SK-N-SH treated with all-trans-retinoic acid at 6 μM for 48 hours (cell line): ENCODE data around the gene HSBP1L1.

Experiments used
- CSDC2 ChIP-seq: fragments of 250-450 bp; sonication (Bioruptor Pico); IDR thresholded peaks from 2 replicates; pipeline ENCODE4 v1.5.0; 2020; ENCODE audit warnings: mild to moderate bottlenecking, moderate library complexity
- CSRNP3 ChIP-seq: fragments of 250-450 bp; sonication (Bioruptor Pico); IDR thresholded peaks from 2 replicates; pipeline ENCODE4 v1.5.1; 2021; ENCODE audit warnings: mild to moderate bottlenecking, moderate library complexity
- OSR1 ChIP-seq: fragments of 250-450 bp; sonication (Bioruptor Pico); IDR thresholded peaks from 2 replicates; pipeline ENCODE4 v1.8.0; 2022; ENCODE audit warnings: moderate library complexity, mild to moderate bottlenecking, inconsistent platforms
- PATZ1 ChIP-seq: fragments of 250-450 bp; sonication (Bioruptor Pico); IDR thresholded peaks from 2 replicates; pipeline ENCODE4 v1.8.0; 2020; ENCODE audit warnings: mild to moderate bottlenecking, moderate library complexity, borderline replicate concordance
- PPARA ChIP-seq: fragments of 250-450 bp; sonication (Bioruptor Pico); IDR thresholded peaks from 2 replicates; pipeline ENCODE4 v1.5.0; 2020; ENCODE audit warnings: mild to moderate bottlenecking, borderline replicate concordance
- RARB ChIP-seq: fragments of 250-450 bp; sonication (Bioruptor Pico); IDR thresholded peaks from 2 replicates; pipeline ENCODE4 v1.8.0; 2021; ENCODE audit warnings: mild to moderate bottlenecking, moderate library complexity
- SNAI2 ChIP-seq: fragments of 250-450 bp; sonication (Bioruptor Pico); IDR thresholded peaks from 2 replicates; pipeline ENCODE4 v1.5.0; 2020; ENCODE audit warnings: mild to moderate bottlenecking, moderate library complexity
- TOX ChIP-seq: fragments of 250-450 bp; sonication (Bioruptor Pico); IDR thresholded peaks from 2 replicates; pipeline ENCODE4 v1.8.0; 2021; ENCODE audit warnings: mild to moderate bottlenecking, moderate library complexity, borderline replicate concordance
- TSHZ2 ChIP-seq: fragments of 250-450 bp; sonication (Bioruptor Pico); IDR thresholded peaks from 2 replicates; pipeline ENCODE4 v1.5.0; 2020; ENCODE audit warnings: mild to moderate bottlenecking, moderate library complexity
- ZC3H10 ChIP-seq: fragments of 250-450 bp; sonication (Bioruptor Pico); IDR thresholded peaks from 2 replicates; pipeline ENCODE4 v1.5.1; 2021; ENCODE audit warnings: mild to moderate bottlenecking, moderate library complexity
- ZFP3 ChIP-seq: fragments of 250-450 bp; sonication (Bioruptor Pico); IDR thresholded peaks from 2 replicates; pipeline ENCODE4 v1.5.0; 2020; ENCODE audit warnings: mild to moderate bottlenecking, moderate library complexity
- ZFP30 ChIP-seq: fragments of 450-650 bp; formaldehyde crosslinking; IDR thresholded peaks from 2 replicates; pipeline ENCODE4 v1.5.0; 2022; ENCODE audit warnings: mild to moderate bottlenecking, moderate library complexity

- TF ChIP-seq CSRNP3 = no peak
- no peak for TF ChIP-seq PATZ1 (CRISPR knock-in tag)
- no peak for TF ChIP-seq PPARA (CRISPR knock-in tag)
- TF ChIP-seq TOX (CRISPR knock-in tag) = no peak
- no peak for TF ChIP-seq ZC3H10 (CRISPR knock-in tag)
- TF ChIP-seq OSR1 (CRISPR knock-in tag) = no peak
- TF ChIP-seq ZFP30 (CRISPR knock-in tag) = no peak
- TF ChIP-seq TSHZ2 (CRISPR knock-in tag) = no peak
- TF ChIP-seq ZFP3 (CRISPR knock-in tag) = no peak
- TF ChIP-seq RARB (CRISPR knock-in tag) = no peak
- TF ChIP-seq SNAI2 (CRISPR knock-in tag) = no peak
- TF ChIP-seq CSDC2 (CRISPR knock-in tag) = no peak
These were observed 45.5 kb downstream of the HSBP1L1 start for GRCh38 chr18:80009661-80010550.
